A204.1 (cell line): ENCODE results near the gene TCTN3.
A peak's percentile ranks its signal among the peaks of the same experiment; 100 is the strongest.
"Not testable (repeated sequence)": the region's sequence is repeated elsewhere in the genome, so short reads cannot be mapped to it uniquely, and the experiment has no call there.

Experiments used
- FAIRE-seq: peaks from 2 replicates; lab custom pipeline; 2012; peaks lifted over from hg19 to GRCh38; lab: Jason Lieb, UNC

The TCTN3 gene, protein sequence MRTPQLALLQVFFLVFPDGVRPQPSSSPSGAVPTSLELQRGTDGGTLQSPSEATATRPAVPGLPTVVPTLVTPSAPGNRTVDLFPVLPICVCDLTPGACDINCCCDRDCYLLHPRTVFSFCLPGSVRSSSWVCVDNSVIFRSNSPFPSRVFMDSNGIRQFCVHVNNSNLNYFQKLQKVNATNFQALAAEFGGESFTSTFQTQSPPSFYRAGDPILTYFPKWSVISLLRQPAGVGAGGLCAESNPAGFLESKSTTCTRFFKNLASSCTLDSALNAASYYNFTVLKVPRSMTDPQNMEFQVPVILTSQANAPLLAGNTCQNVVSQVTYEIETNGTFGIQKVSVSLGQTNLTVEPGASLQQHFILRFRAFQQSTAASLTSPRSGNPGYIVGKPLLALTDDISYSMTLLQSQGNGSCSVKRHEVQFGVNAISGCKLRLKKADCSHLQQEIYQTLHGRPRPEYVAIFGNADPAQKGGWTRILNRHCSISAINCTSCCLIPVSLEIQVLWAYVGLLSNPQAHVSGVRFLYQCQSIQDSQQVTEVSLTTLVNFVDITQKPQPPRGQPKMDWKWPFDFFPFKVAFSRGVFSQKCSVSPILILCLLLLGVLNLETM

DNA sequence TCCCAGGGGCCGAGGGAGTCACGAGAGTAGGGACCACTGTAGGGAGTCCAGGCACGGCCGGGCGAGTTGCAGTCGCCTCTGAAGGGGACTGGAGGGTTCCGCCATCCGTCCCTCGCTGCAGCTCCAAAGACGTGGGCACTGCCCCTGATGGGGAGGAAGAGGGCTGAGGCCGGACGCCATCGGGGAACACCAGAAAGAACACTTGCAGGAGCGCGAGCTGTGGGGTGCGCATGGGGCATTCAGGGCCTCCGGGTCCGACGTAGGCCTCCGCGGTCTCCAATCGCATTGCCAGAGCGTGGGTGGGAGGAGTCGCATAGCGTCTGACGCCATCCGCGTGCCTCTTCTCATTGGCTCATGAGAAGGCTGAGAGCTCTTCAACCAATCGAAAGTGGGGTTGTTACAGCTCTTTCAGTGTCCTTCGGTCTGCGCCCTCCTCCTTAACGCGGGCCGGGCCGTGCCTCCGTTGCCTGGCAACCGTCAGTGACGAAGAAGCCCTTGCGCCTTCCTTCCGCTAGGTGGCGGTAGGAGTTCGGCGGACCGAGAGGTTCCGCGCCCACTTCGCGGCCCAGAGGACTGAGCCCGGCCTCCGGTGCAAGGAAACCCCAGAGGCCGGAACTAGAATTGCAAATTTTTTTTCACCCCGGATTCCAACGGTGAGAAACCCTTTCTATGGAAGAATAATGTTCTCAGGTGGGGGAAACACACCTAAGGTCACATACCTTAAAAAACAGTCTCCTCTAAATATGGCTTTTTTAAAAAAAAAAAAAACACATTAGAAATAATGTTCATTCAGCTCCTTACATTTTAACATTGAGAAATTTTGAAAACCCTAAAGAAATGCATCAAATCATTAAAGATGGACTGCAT is at the start of gene TCTN3:
TCTN3 (minus strand) TSS at position 260 of the 867 bp plus-strand sequence; CDS start at position 232, 28 bp downstream.
- peak; percentile 100 for FAIRE-seq

- FAIRE-seq: no peak
Observed at GRCh38 chr10:95742962-95743535, 49.3 kb upstream of the TCTN3 start.

DNA sequence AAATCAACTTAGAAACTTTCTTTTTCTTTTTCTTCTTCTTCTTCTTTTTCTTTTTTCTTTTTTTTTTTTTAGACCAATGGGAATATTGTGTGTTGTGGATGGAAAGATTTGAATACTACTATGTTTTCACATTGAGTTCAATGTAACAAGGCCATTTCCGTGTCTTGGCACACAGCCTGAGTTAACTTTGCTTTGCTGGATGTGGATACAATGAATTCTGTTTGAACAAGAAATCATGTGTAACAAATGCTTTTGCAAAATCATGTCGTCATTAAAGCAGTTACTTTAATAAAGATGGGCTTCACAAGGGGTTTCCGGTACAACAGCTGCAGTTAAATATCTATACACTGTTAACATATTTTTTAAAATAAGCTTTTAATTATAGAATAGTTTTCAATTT is 48.8 kb upstream of the TCTN3 start:
- FAIRE-seq: no peak

- FAIRE-seq: no peak
Observed at GRCh38 chr10:95741807-95742467, 48.2 kb upstream of the TCTN3 start.

DNA sequence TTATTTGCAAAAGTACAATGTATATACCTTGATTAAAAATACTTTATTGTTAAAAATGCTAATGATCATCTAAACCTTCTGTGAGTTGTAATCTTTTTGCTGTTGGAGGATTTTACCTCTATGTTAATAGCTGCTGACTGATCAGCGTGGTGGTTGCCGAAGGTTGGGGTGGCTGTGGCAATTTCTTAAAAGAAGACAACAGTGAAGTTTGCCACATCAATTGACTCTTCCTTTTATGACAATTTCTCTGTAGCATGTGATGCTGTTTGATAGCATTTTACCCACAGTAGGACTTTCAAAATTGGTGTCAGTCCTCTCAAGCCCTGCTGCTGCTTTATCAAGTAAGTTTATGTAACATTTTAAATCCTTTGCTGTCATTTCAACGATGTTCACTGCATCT is 45.3 kb upstream of the TCTN3 start:
- FAIRE-seq: no peak

GRCh38 chr10:95732907-95733306 is 39.2 kb upstream of the TCTN3 start:
- not testable (repeated sequence) for FAIRE-seq

- FAIRE-seq: no peak
Observed at GRCh38 chr10:95730233-95730632, 36.5 kb upstream of the TCTN3 start.

DNA sequence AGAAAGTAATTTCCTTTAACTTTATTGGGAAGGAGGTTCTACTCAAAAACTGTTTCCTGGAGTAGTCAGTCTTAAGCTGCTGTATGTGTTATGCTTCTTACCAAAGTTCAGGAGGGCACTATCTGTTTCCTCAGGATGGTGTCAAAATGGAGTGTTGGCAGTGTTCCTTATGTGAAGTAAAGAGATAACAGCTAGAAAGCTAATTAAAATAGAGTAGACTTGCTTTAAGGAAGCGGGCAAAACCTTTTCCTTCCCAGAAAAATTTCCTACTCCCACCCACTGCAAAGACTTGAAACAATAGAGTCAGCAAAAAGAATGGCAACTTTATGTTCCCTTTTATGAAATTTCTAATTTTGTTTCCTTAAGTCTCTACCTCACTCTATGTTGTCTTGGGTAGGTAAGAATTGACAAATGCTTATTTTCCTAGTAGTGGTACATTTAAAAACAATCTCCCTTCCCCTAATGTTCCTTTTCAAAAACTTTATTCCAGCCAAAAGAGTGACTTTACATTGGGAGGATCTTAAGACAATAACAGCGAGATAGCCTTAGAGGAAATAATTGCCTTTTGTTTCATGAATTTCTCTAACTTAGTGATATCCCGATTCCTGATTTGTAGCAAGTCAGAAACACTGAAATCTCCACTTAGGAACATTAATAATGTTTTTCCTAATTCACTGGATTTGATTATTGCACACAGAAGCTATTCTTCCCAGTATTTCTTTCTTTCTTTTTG is 35.8 kb upstream of the TCTN3 start:
- FAIRE-seq: no peak

- no peak for FAIRE-seq
Observed at GRCh38 chr10:95728526-95728925, 34.8 kb upstream of the TCTN3 start.

DNA sequence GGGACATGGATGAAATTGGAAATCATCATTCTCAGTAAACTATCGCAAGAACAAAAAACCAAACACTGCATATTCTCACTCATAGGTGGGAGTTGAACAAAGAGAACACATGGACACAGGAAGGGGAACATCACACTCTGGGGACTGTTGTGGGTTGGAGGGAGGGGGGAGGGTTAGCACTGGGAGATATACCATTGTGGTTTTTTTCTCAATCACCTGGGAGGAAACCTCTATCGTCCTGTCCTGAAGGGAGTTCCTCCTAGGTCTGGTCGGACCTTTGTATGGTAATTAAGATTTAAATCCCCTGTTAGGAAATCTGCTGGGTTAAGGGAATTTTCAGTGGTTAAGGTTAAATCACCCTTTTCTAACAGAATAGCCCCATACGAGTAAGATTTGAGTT is 28.8 kb upstream of the TCTN3 start:
- not testable (repeated sequence) for FAIRE-seq

DNA sequence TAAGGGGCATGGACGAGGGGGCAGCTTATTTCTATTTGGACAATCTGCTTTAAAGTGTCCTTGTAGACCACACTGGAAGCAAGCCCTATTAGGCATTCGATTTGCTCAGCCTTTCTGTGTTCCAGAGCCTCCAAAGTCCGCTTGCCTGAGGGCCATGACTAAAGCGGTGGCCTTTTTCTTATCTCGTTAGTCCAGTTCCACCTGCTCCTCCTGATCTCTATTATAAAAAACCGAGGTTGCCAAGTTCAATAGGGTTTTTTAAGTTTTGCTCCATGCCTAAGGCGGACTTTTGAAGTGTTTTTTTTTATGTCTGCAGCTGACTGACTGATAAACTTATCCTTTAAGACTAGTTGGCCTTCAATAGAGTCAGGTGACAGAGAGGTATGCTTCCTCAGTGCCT is 27.0 kb upstream of the TCTN3 start:
- not testable (repeated sequence) for FAIRE-seq

- FAIRE-seq: no peak
Observed at GRCh38 chr10:95716866-95717265, 23.1 kb upstream of the TCTN3 start.

- FAIRE-seq: no peak
Observed at GRCh38 chr10:95716466-95716865, 22.7 kb upstream of the TCTN3 start.

- FAIRE-seq: no peak
Observed at GRCh38 chr10:95711492-95711891, 17.8 kb upstream of the TCTN3 start.

- FAIRE-seq: no peak
Observed at GRCh38 chr10:95706990-95707389, 13.3 kb upstream of the TCTN3 start.

DNA sequence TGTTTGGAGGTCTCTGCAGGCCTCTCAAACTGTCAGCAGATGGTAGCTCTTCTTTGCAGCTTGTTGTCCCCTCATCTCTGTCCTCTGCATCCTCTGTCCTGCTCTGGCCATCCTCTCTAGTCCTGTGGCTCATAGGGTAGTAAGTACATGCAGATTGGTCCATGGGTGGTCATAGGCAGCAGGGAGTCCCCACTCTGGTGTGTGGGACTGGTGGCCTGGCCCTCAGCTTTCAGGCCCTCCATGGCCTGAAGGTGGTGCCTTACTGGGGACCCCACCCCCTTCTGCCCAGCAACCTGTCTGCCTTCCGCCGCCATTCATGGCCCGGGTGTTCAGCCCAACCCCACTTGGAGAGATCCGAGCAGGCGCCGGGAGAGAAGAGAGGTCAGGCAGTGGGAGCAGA is 12.8 kb upstream of the TCTN3 start:
- FAIRE-seq: no peak

GRCh38 chr10:95698415-95698814 is 4.7 kb upstream of the TCTN3 start:
- no peak for FAIRE-seq

GRCh38 chr10:95697429-95697828 is 3.7 kb upstream of the TCTN3 start:
- no peak for FAIRE-seq

GRCh38 chr10:95694665-95695064 is 938 bp upstream of the TCTN3 start:
- FAIRE-seq: no peak

- no peak for FAIRE-seq
Observed at GRCh38 chr10:95693071-95693667, 558 bp downstream of the TCTN3 start.

- no peak for FAIRE-seq
Observed at GRCh38 chr10:95691281-95691680, 2.4 kb downstream of the TCTN3 start.
